GM23338 (cell line): Measurements from ENCODE around the gene GNAZ.

Source experiments
- CTCF ChIP-seq, 2 experiments: fragments of 200-600 bp in 1 of 2; sonication (generic) in 1 of 2; conservative IDR thresholded peaks; 2 replicates each; pipeline versions ENCODE4 v1.5.1 to v1.6.1; 2016 to 2017; ENCODE audit warnings: antibody characterized with exemption in 2 of 2, low read depth in 2 of 2, mild to moderate bottlenecking in 2 of 2, moderate library complexity in 1 of 2
- EZH2phosphoT487 ChIP-seq: fragments of 200-600 bp; sonication (generic); IDR thresholded peaks from one replicate; pipeline ENCODE4 v1.8.1; 2018; ENCODE audit warnings: antibody characterized with exemption; ENCODE audit not compliant: unreplicated experiment
- POLR2AphosphoS5 ChIP-seq: IDR thresholded peaks from 2 replicates; pipeline ENCODE4 v1.6.1; 2016; ENCODE audit warnings: antibody characterized with exemption, low read depth

- TF ChIP-seq CTCF (conservative IDR thresholded peaks at IDR 0.05; ENCODE audit: low read depth in 2 of 2) (no peak), POLR2AphosphoS5 (no peak), EZH2phosphoT487 (no peak)
These were observed 27.9 kb downstream of the GNAZ start for GRCh38 chr22:23098230-23098705.
